ENCODE results near the gene ZNF385B. TPM values are rescaled to one million over a fixed set of nuclear protein-coding genes. Genes with fewer than 3 reads are reported as not detected.

Gene ZNF385B
- total RNA-seq, 1 donor from 2014 or later, result 1.0 TPM

GRCh38 chr2:179837408-179837807, 24.0 kb downstream of the ZNF385B start:
- H3K27ac ChIP-seq (ENCODE audit: low read depth, low read length), result peak overlapping the region; percentile 58
- H3K9me3 ChIP-seq (ENCODE audit: control insufficient read depth in 3 of 3, low read length in 3 of 3), result no peaks in the 10 kb centered on the region
- no peaks in the 10 kb centered on the region for H3K4me1 ChIP-seq (ENCODE audit: control insufficient read depth in 3 of 3, insufficient read depth in 3 of 3, low read length in 3 of 3)
- H3K9ac ChIP-seq (ENCODE audit: low read depth in 1 of 3, low read length in 3 of 3), result peak overlapping the region; percentile 17 to 67 (median 18)
- H3K36me3 ChIP-seq (ENCODE audit: control insufficient read depth in 3 of 3, insufficient read depth in 3 of 3, low read length in 3 of 3), result no peaks in the 10 kb centered on the region
- no peaks in the 10 kb centered on the region for H3K27me3 ChIP-seq (ENCODE audit: control insufficient read depth in 3 of 3, insufficient read depth in 3 of 3, low read length in 3 of 3)
- H3K4me3 ChIP-seq (ENCODE audit: low read length in 3 of 3), result peak overlapping the region in 2 of 3 donors; percentile 15 to 24

- H3K36me3 ChIP-seq (ENCODE audit: control insufficient read depth in 3 of 3, insufficient read depth in 3 of 3, low read length in 3 of 3), result no peaks in the 10 kb centered on the region
- H3K9ac ChIP-seq (ENCODE audit: low read depth in 1 of 3, low read length in 3 of 3), result no peak overlapping the region
- no peaks in the 10 kb centered on the region for H3K9me3 ChIP-seq (ENCODE audit: control insufficient read depth in 3 of 3, low read length in 3 of 3)
- H3K27me3 ChIP-seq (ENCODE audit: control insufficient read depth in 3 of 3, insufficient read depth in 3 of 3, low read length in 3 of 3), result no peaks in the 10 kb centered on the region
- no peaks in the 10 kb centered on the region for H3K4me1 ChIP-seq (ENCODE audit: control insufficient read depth in 3 of 3, insufficient read depth in 3 of 3, low read length in 3 of 3)
- H3K4me3 ChIP-seq (ENCODE audit: low read length in 3 of 3), result no peak overlapping the region
- no peak overlapping the region for H3K27ac ChIP-seq (ENCODE audit: low read depth, low read length)
These were observed 31.2 kb downstream of the ZNF385B start for GRCh38 chr2:179830043-179830787.

- H3K4me1 ChIP-seq (ENCODE audit: control insufficient read depth in 3 of 3, insufficient read depth in 3 of 3, low read length in 3 of 3), result no peaks in the 10 kb centered on the region
- H3K36me3 ChIP-seq (ENCODE audit: control insufficient read depth in 3 of 3, insufficient read depth in 3 of 3, low read length in 3 of 3), result no peaks in the 10 kb centered on the region
- H3K27me3 ChIP-seq (ENCODE audit: control insufficient read depth in 3 of 3, insufficient read depth in 3 of 3, low read length in 3 of 3), result no peaks in the 10 kb centered on the region
- H3K9me3 ChIP-seq (ENCODE audit: control insufficient read depth in 3 of 3, low read length in 3 of 3), result no peaks in the 10 kb centered on the region
- no peak overlapping the region for H3K9ac ChIP-seq (ENCODE audit: low read depth in 1 of 3, low read length in 3 of 3)
- no peak overlapping the region for H3K4me3 ChIP-seq (ENCODE audit: low read length in 3 of 3)
- no peak overlapping the region for H3K27ac ChIP-seq (ENCODE audit: low read depth, low read length)
These were observed 35.1 kb downstream of the ZNF385B start for GRCh38 chr2:179826297-179826696.

GRCh38 chr2:179825494-179825893, 35.9 kb downstream of the ZNF385B start:
- H3K4me1 ChIP-seq (ENCODE audit: control insufficient read depth in 3 of 3, insufficient read depth in 3 of 3, low read length in 3 of 3), result no peaks in the 10 kb centered on the region
- no peak overlapping the region for H3K9ac ChIP-seq (ENCODE audit: low read depth in 1 of 3, low read length in 3 of 3)
- no peaks in the 10 kb centered on the region for H3K36me3 ChIP-seq (ENCODE audit: control insufficient read depth in 3 of 3, insufficient read depth in 3 of 3, low read length in 3 of 3)
- H3K27me3 ChIP-seq (ENCODE audit: control insufficient read depth in 3 of 3, insufficient read depth in 3 of 3, low read length in 3 of 3), result no peaks in the 10 kb centered on the region
- H3K27ac ChIP-seq (ENCODE audit: low read depth, low read length), result no peak overlapping the region
- no peaks in the 10 kb centered on the region for H3K9me3 ChIP-seq (ENCODE audit: control insufficient read depth in 3 of 3, low read length in 3 of 3)
- no peak overlapping the region for H3K4me3 ChIP-seq (ENCODE audit: low read length in 3 of 3)

GRCh38 chr2:179824961-179825360, 36.5 kb downstream of the ZNF385B start:
- no peaks in the 10 kb centered on the region for H3K36me3 ChIP-seq (ENCODE audit: control insufficient read depth in 3 of 3, insufficient read depth in 3 of 3, low read length in 3 of 3)
- no peak overlapping the region for H3K9ac ChIP-seq (ENCODE audit: low read depth in 1 of 3, low read length in 3 of 3)
- H3K9me3 ChIP-seq (ENCODE audit: control insufficient read depth in 3 of 3, low read length in 3 of 3), result no peaks in the 10 kb centered on the region
- H3K4me1 ChIP-seq (ENCODE audit: control insufficient read depth in 3 of 3, insufficient read depth in 3 of 3, low read length in 3 of 3), result no peaks in the 10 kb centered on the region
- no peak overlapping the region for H3K4me3 ChIP-seq (ENCODE audit: low read length in 3 of 3)
- no peaks in the 10 kb centered on the region for H3K27me3 ChIP-seq (ENCODE audit: control insufficient read depth in 3 of 3, insufficient read depth in 3 of 3, low read length in 3 of 3)
- no peak overlapping the region for H3K27ac ChIP-seq (ENCODE audit: low read depth, low read length)

GRCh38 chr2:179822540-179822939, 38.9 kb downstream of the ZNF385B start:
- Histone ChIP-seq H3K9ac (ENCODE audit: low read depth in 1 of 3, low read length in 3 of 3) (no peak overlapping the region), H3K4me3 (ENCODE audit: low read length in 3 of 3) (no peak overlapping the region), H3K27me3 (ENCODE audit: control insufficient read depth in 3 of 3, insufficient read depth in 3 of 3, low read length in 3 of 3) (no peaks in the 10 kb centered on the region), H3K36me3 (ENCODE audit: control insufficient read depth in 3 of 3, insufficient read depth in 3 of 3, low read length in 3 of 3) (no peaks in the 10 kb centered on the region), H3K4me1 (ENCODE audit: control insufficient read depth in 3 of 3, insufficient read depth in 3 of 3, low read length in 3 of 3) (peaks cover 2 to 4% (median 3%) of the 10 kb centered on the region in 3 donors), H3K27ac (ENCODE audit: low read depth, low read length) (no peak overlapping the region), H3K9me3 (ENCODE audit: control insufficient read depth in 3 of 3, low read length in 3 of 3) (no peaks in the 10 kb centered on the region)

GRCh38 chr2:179818546-179818945, 42.9 kb downstream of the ZNF385B start:
- Histone ChIP-seq H3K4me3 (ENCODE audit: low read length in 3 of 3) (no peak overlapping the region), H3K9ac (ENCODE audit: low read depth in 1 of 3, low read length in 3 of 3) (no peak overlapping the region), H3K27ac (ENCODE audit: low read depth, low read length) (no peak overlapping the region), H3K27me3 (ENCODE audit: control insufficient read depth in 3 of 3, insufficient read depth in 3 of 3, low read length in 3 of 3) (no peaks in the 10 kb centered on the region), H3K9me3 (ENCODE audit: control insufficient read depth in 3 of 3, low read length in 3 of 3) (no peaks in the 10 kb centered on the region), H3K36me3 (ENCODE audit: control insufficient read depth in 3 of 3, insufficient read depth in 3 of 3, low read length in 3 of 3) (no peaks in the 10 kb centered on the region), H3K4me1 (ENCODE audit: control insufficient read depth in 3 of 3, insufficient read depth in 3 of 3, low read length in 3 of 3) (peaks cover 4 to 6% (median 4%) of the 10 kb centered on the region in 3 donors)

- Histone ChIP-seq H3K36me3 (ENCODE audit: control insufficient read depth in 3 of 3, insufficient read depth in 3 of 3, low read length in 3 of 3) (no peaks in the 10 kb centered on the region), H3K27ac (ENCODE audit: low read depth, low read length) (no peak overlapping the region), H3K27me3 (ENCODE audit: control insufficient read depth in 3 of 3, insufficient read depth in 3 of 3, low read length in 3 of 3) (no peaks in the 10 kb centered on the region), H3K4me1 (ENCODE audit: control insufficient read depth in 3 of 3, insufficient read depth in 3 of 3, low read length in 3 of 3) (peaks cover 4 to 6% (median 4%) of the 10 kb centered on the region in 3 donors), H3K9me3 (ENCODE audit: control insufficient read depth in 3 of 3, low read length in 3 of 3) (no peaks in the 10 kb centered on the region), H3K4me3 (ENCODE audit: low read length in 3 of 3) (peak overlapping the region in 1 of 3 donors; percentile 7), H3K9ac (ENCODE audit: low read depth in 1 of 3, low read length in 3 of 3) (no peak overlapping the region)
These were observed 44.1 kb downstream of the ZNF385B start for GRCh38 chr2:179817181-179817841.

- Histone ChIP-seq H3K4me1 (ENCODE audit: control insufficient read depth in 3 of 3, insufficient read depth in 3 of 3, low read length in 3 of 3) (peaks cover 4 to 6% (median 4%) of the 10 kb centered on the region in 3 donors), H3K36me3 (ENCODE audit: control insufficient read depth in 3 of 3, insufficient read depth in 3 of 3, low read length in 3 of 3) (no peaks in the 10 kb centered on the region), H3K9ac (ENCODE audit: low read depth in 1 of 3, low read length in 3 of 3) (no peak overlapping the region), H3K27me3 (ENCODE audit: control insufficient read depth in 3 of 3, insufficient read depth in 3 of 3, low read length in 3 of 3) (no peaks in the 10 kb centered on the region), H3K9me3 (ENCODE audit: control insufficient read depth in 3 of 3, low read length in 3 of 3) (peaks cover 0 to 2% (median 0%) of the 10 kb centered on the region in 3 donors), H3K27ac (ENCODE audit: low read depth, low read length) (no peak overlapping the region), H3K4me3 (ENCODE audit: low read length in 3 of 3) (no peak overlapping the region)
These were observed 47.4 kb downstream of the ZNF385B start for GRCh38 chr2:179814050-179814449.

- Histone ChIP-seq H3K36me3 (ENCODE audit: control insufficient read depth in 3 of 3, insufficient read depth in 3 of 3, low read length in 3 of 3) (no peaks in the 10 kb centered on the region), H3K27ac (ENCODE audit: low read depth, low read length) (no peak overlapping the region), H3K4me1 (ENCODE audit: control insufficient read depth in 3 of 3, insufficient read depth in 3 of 3, low read length in 3 of 3) (peaks cover under 1 to 2% (median 2%) of the 10 kb centered on the region in 3 donors), H3K27me3 (ENCODE audit: control insufficient read depth in 3 of 3, insufficient read depth in 3 of 3, low read length in 3 of 3) (no peaks in the 10 kb centered on the region), H3K9ac (ENCODE audit: low read depth in 1 of 3, low read length in 3 of 3) (no peak overlapping the region), H3K9me3 (ENCODE audit: control insufficient read depth in 3 of 3, low read length in 3 of 3) (peaks cover 0 to 2% (median 0%) of the 10 kb centered on the region in 3 donors), H3K4me3 (ENCODE audit: low read length in 3 of 3) (no peak overlapping the region)
These were observed 48.9 kb downstream of the ZNF385B start for GRCh38 chr2:179812501-179812900.
